ENCODE results near the gene EHMT1.

- TF ChIP-seq EZH2 (IDR thresholded peaks at IDR 0.05): no peak
- no peak for TF ChIP-seq POLR2AphosphoS5 (IDR thresholded peaks at IDR 0.05; ENCODE audit: borderline replicate concordance, low read depth, low read length)
- TF ChIP-seq FOXP2 (optimal IDR thresholded peaks at IDR 0.05; ENCODE audit: control extremely low read depth, extremely low read length, insufficient read depth): no peak
Measured at GRCh38 chr9:137604345-137605086, 14.3 kb upstream of the EHMT1 start.
